Neural cell (in vitro differentiated cells): ENCODE results near the gene CTCF.

Source experiments
- CTCF ChIP-seq: fragments of 450-650 bp; IDR thresholded peaks from 2 replicates; pipeline ENCODE4 v1.5.1; 2014; ENCODE audit warnings: antibody characterized with exemption, mild to moderate bottlenecking, moderate library complexity; ENCODE audit not compliant: poor library complexity, severe bottlenecking
- EP300 ChIP-seq: fragments of 450-650 bp; conservative IDR thresholded peaks from 2 replicates; pipeline ENCODE4 v1.6.1; 2014; ENCODE audit warnings: antibody characterized with exemption, mild to moderate bottlenecking, moderate library complexity; ENCODE audit not compliant: poor library complexity, severe bottlenecking
- EZH2 ChIP-seq: fragments of 200-600, 300-800 bp; shearing (Covaris generic), sonication (generic); IDR thresholded peaks from 2 replicates; pipeline ENCODE4 v1.6.1; 2014; ENCODE audit warnings: antibody characterized with exemption, low read length, borderline replicate concordance, mild to moderate bottlenecking; ENCODE audit not compliant: insufficient read depth, poor library complexity, severe bottlenecking
- MXI1 ChIP-seq: fragments of 450-650 bp; conservative IDR thresholded peaks from 2 replicates; pipeline ENCODE4 v1.6.1; 2014; ENCODE audit warnings: antibody characterized with exemption, mild to moderate bottlenecking; ENCODE audit not compliant: poor library complexity, severe bottlenecking
- POLR2AphosphoS5 ChIP-seq: IDR thresholded peaks from 2 replicates; pipeline ENCODE4 v1.6.1; 2012
- SMC3 ChIP-seq: fragments of 450-650 bp; conservative IDR thresholded peaks from 2 replicates; pipeline ENCODE4 v1.6.1; 2014; ENCODE audit warnings: antibody characterized with exemption, mild to moderate bottlenecking, moderate library complexity; ENCODE audit not compliant: poor library complexity
- TAF1 ChIP-seq: IDR thresholded peaks from 2 replicates; pipeline ENCODE4 v1.6.1; 2012; ENCODE audit warnings: low read depth
- TF ChIP-seq, protein P1 (sequence below): IDR thresholded peaks from 2 replicates; pipeline ENCODE4 v1.6.1; 2012; ENCODE audit warnings: borderline replicate concordance

- TF ChIP-seq SMC3 (no peak), CTCF (no peak), EP300 (no peak), EZH2 (no peak), POLR2AphosphoS5 (no peak), MXI1 (no peak), TAF1 (no peak)
- TF ChIP-seq, protein P1, sequence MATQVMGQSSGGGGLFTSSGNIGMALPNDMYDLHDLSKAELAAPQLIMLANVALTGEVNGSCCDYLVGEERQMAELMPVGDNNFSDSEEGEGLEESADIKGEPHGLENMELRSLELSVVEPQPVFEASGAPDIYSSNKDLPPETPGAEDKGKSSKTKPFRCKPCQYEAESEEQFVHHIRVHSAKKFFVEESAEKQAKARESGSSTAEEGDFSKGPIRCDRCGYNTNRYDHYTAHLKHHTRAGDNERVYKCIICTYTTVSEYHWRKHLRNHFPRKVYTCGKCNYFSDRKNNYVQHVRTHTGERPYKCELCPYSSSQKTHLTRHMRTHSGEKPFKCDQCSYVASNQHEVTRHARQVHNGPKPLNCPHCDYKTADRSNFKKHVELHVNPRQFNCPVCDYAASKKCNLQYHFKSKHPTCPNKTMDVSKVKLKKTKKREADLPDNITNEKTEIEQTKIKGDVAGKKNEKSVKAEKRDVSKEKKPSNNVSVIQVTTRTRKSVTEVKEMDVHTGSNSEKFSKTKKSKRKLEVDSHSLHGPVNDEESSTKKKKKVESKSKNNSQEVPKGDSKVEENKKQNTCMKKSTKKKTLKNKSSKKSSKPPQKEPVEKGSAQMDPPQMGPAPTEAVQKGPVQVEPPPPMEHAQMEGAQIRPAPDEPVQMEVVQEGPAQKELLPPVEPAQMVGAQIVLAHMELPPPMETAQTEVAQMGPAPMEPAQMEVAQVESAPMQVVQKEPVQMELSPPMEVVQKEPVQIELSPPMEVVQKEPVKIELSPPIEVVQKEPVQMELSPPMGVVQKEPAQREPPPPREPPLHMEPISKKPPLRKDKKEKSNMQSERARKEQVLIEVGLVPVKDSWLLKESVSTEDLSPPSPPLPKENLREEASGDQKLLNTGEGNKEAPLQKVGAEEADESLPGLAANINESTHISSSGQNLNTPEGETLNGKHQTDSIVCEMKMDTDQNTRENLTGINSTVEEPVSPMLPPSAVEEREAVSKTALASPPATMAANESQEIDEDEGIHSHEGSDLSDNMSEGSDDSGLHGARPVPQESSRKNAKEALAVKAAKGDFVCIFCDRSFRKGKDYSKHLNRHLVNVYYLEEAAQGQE = no peak
These were observed 84.9 kb downstream of the CTCF start for GRCh38 chr16:67647111-67647651.
